LNCAP (cell line): ENCODE results near the gene STXBP2.

Experiments
- TF ChIP-seq, protein P1 (sequence below): fragments of 450-650 bp; IDR thresholded peaks from 2 replicates; pipeline ENCODE4 v1.5.1; 2017; ENCODE audit warnings: mild to moderate bottlenecking

Gene STXBP2

GRCh38 chr19:7657131-7657751, 20.3 kb downstream of the STXBP2 start:
- TF ChIP-seq, protein P1, sequence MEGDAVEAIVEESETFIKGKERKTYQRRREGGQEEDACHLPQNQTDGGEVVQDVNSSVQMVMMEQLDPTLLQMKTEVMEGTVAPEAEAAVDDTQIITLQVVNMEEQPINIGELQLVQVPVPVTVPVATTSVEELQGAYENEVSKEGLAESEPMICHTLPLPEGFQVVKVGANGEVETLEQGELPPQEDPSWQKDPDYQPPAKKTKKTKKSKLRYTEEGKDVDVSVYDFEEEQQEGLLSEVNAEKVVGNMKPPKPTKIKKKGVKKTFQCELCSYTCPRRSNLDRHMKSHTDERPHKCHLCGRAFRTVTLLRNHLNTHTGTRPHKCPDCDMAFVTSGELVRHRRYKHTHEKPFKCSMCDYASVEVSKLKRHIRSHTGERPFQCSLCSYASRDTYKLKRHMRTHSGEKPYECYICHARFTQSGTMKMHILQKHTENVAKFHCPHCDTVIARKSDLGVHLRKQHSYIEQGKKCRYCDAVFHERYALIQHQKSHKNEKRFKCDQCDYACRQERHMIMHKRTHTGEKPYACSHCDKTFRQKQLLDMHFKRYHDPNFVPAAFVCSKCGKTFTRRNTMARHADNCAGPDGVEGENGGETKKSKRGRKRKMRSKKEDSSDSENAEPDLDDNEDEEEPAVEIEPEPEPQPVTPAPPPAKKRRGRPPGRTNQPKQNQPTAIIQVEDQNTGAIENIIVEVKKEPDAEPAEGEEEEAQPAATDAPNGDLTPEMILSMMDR, result no peak

- TF ChIP-seq, protein P1, result no peak
Measured at GRCh38 chr19:7658219-7658686, 21.3 kb downstream of the STXBP2 start.

DNA sequence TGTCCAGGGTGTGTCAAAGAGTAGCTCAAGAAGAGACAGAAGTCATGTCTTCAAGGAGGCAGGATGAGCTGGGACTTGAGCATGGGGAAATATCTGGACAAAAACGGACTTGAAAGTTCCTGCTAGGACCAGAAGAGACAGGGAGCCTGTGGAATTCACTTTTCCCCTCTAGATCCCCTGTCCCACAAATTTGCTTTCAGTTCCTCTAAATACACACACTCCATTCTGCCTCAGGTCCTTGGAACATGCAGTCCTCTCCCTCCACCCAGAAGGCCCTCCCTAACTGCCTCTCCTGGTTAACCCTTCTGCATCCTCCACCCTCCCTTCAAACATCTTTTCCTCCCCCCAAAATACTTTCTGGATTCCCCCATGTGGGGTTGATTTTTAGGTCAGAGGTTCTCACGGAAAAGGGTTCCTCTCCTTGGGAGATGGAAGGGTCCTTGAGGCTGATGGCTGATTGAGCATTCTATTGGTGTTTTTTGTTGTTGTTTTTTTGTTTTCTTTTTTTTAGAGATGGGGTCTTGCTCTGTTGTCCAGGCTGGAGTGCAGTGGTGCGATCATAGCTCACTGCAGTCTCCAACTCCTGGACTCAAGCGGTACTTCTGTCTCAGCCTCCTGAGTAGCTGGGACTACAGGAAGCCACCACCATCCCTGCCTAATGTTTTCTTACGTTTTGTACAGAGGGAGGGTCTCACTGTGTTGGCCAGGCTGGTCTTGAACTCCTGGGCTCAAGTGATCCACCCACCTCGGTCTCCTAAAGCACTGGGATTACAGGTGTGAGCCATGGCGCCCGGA, 25.0 kb downstream of the STXBP2 start:
- TF ChIP-seq, protein P1, result no peak

- TF ChIP-seq, protein P1, result no peak
Measured at GRCh38 chr19:7662657-7663056, 25.7 kb downstream of the STXBP2 start.

- TF ChIP-seq, protein P1, result no peak
Measured at GRCh38 chr19:7663706-7664105, 26.8 kb downstream of the STXBP2 start.

DNA sequence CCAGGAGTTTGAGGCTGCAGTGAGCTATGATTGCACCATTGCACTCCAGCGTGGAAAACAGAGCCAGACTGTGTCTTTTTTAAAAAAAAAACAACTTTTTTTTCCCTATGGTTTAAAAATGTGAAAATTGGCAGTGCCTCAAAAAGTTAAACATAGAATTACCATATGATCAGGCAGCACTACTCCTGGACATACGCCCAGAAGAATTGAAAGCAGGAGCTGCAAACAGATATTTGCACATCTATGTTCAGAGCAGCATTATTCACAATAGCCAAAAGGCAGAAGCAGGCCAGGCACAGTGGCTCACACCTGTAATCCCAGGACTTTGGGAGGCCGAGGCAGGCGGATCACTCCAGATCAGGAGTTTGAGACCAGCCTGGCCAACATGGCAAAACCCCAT, 28.2 kb downstream of the STXBP2 start:
- TF ChIP-seq, protein P1, result no peak

DNA sequence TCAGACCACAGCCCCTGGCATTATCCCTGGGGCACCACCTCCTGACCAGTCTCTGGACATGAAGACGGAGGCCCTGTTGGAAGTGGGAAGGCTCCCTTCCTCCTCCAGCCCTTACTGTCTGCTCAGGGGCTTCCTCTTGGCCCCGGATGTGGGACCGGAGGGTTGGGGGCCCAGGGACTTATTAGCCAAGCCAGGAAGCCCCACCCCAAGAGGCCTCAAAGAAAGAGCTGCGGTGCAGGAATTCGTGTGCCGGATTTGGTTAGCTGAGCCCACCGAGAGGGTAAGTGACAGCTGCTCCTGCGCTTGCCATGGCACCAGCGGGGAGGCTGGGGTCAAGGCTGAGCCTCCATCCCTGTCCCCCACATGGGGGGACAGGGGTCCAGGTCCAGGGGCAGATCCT, 31.9 kb downstream of the STXBP2 start, which contains the start of gene RETN:
RETN (plus strand) TSS at position 208 of the 400 bp plus-strand sequence. CDS start 278 bp downstream, outside the sequence.
- TF ChIP-seq, protein P1, result no peak
